Measurements from ENCODE around the gene PCGF5.
A peak's percentile ranks its signal among the peaks of the same experiment; 100 is the strongest.
"Not testable (repeated sequence)": the region's sequence is repeated elsewhere in the genome, so short reads cannot be mapped to it uniquely, and the experiment has no call there.

The PCGF5 gene

DNA sequence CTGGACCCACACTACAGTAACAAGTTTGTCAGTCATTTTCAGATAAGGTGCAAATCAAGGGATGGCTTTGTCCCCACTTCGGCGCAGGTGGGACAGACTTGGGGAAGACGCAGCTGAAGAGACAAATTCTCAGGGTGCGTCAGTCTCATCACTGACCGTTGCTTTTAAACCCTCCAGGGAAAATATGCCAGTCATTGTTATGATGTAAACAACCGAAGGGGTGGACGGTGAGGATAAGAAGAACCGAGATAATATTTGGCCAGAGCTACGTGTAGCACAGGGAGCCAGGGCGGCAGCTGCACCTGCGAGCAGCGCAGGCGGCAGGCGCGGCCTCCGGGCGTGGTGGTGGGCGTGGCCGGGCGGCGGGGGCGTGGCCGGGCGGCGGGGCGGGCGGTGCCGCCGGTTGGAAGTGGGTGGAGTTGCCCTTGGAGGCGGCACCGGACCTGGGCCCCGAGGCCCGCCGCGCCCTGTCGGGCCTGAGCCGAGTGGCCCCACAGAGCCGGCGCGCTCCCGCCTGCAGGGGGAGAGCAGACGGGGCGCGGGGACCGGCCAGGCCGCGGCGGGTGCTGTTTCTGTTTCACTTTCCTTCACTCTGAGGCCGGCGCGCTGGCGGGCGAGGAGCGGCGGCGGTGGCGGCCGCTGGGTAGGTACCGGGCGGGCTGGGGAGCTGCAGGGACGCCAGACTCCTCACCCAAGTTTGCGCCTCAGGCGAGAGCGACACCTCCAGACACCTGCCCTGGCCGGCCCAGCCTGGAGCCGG is at the start of gene PCGF5:
PCGF5 (plus strand) TSS at position 470 of the 760 bp plus-strand sequence. CDS start 2,209 bp downstream, outside the sequence.
- CTCF ChIA-PET, result interaction anchor here (0.7 to 2.5 kb wide), 3 partner anchors 9 to 341 kb away, joined by 3 to 11 read pairs (median 5); no protein-coding TSS in a partner anchor
- POLR2A ChIA-PET, result no interaction called here
- TF ChIP-seq, protein P1, sequence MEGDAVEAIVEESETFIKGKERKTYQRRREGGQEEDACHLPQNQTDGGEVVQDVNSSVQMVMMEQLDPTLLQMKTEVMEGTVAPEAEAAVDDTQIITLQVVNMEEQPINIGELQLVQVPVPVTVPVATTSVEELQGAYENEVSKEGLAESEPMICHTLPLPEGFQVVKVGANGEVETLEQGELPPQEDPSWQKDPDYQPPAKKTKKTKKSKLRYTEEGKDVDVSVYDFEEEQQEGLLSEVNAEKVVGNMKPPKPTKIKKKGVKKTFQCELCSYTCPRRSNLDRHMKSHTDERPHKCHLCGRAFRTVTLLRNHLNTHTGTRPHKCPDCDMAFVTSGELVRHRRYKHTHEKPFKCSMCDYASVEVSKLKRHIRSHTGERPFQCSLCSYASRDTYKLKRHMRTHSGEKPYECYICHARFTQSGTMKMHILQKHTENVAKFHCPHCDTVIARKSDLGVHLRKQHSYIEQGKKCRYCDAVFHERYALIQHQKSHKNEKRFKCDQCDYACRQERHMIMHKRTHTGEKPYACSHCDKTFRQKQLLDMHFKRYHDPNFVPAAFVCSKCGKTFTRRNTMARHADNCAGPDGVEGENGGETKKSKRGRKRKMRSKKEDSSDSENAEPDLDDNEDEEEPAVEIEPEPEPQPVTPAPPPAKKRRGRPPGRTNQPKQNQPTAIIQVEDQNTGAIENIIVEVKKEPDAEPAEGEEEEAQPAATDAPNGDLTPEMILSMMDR (IDR thresholded peaks at IDR 0.05; ENCODE audit: insufficient read depth, low read length, missing control alignments), result peak; percentile 47
- H3K4me3 ChIP-seq (ENCODE audit: low read depth, low read length), result peak within 1 kb of the TSS; percentile 81
- DNase-seq (ENCODE audit: low read depth, low spot score), result peak; percentile 3

DNA sequence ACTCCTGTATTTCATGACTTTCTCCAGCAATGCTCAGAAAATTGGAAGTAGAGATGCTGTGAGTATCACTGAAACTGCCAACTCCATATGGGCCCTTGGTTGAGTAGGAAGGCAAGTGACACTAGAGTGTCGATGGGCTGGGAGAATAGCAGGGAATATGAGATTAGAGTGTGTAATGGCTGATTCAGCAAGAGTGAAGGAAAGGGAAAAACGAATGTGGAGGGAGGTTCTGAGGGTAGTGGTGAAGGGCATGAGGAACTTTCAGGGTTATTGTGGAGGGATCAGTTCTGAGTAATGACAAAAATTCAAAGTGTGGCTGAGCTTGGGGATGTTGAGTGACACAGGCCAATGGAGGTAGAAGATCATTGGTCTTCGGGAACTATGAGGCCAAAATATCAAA is 49.0 kb upstream of the PCGF5 start:
- ChIA-PET POLR2A (no interaction called here), CTCF (interaction anchor here (1.0 kb wide), 2 partner anchors 11 to 166 kb away, joined by 3 read pairs; no protein-coding TSS in a partner anchor)
- DNase-seq (ENCODE audit: low read depth, low spot score), result no peak
- TF ChIP-seq, protein P1 (IDR thresholded peaks at IDR 0.05; ENCODE audit: insufficient read depth, low read length, missing control alignments), result no peak
- no peak overlapping the region for H3K4me3 ChIP-seq (ENCODE audit: low read depth, low read length)

DNA sequence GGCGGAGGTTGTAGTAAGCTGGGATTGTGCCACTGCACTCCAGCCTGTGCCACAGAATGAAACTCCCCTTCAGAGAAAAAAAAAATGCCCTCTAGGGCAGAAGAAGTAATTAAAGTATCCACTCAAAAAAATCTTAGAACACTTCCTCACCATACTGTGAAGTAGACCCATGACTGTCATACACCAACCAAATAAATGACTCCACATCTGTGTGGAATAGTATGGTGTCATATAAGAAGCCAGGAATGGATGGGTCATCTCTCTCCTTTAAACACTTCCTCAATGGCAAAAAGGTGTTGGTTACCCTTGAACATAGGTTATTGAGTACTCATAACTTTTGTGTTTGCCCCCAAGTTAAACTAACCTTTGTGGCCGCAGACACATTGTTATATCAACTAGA is 48.1 kb upstream of the PCGF5 start:
- ChIA-PET POLR2A (no interaction called here), CTCF (interaction anchor here (1.0 to 1.2 kb wide), 4 partner anchors 10 to 166 kb away, joined by 3 to 5 read pairs (median 3); no protein-coding TSS in a partner anchor)
- H3K4me3 ChIP-seq (ENCODE audit: low read depth, low read length), result no peak overlapping the region
- TF ChIP-seq, protein P1 (IDR thresholded peaks at IDR 0.05; ENCODE audit: insufficient read depth, low read length, missing control alignments), result no peak
- no peak for DNase-seq (ENCODE audit: low read depth, low spot score)

DNA sequence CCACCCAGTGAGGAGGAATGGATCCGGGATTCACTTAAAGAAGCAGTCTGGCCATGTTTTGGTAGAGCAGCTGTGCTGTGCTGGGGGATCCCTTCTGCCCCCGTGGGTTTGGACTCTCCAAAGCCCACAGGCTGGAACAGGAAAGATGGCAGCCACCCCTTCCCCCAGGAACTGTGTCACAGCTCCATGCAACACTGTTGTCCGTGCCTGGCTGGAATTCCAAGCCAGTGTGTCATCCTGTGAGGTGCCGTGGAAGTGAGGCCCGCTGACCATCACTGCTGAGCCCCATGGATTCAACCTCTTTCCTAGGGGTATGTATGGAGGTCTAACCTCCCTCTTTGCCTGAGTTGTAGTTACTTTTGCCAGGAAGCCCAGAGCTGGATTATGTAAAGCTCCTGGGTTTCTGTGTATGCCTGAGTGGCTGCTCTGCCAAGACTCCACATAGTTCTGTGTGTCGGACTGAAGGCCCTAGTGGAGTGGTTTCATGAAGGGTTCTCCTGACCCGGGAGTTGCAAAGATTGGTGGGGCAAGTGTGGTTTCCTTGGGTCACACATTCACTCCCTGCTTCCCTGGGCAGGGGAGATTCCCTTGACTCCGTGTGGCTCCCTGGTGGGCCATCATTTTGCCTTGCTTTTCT is 35.1 kb upstream of the PCGF5 start:
- ChIA-PET POLR2A (no interaction called here), CTCF (interaction anchor here (1.1 to 1.7 kb wide), 3 partner anchors 11 to 257 kb away, joined by 3 to 4 read pairs (median 3); no protein-coding TSS in a partner anchor)
- DNase-seq (ENCODE audit: low read depth, low spot score), result no peak
- TF ChIP-seq, protein P1 (IDR thresholded peaks at IDR 0.05; ENCODE audit: insufficient read depth, low read length, missing control alignments), result no peak
- H3K4me3 ChIP-seq (ENCODE audit: low read depth, low read length), result no peak overlapping the region

DNA sequence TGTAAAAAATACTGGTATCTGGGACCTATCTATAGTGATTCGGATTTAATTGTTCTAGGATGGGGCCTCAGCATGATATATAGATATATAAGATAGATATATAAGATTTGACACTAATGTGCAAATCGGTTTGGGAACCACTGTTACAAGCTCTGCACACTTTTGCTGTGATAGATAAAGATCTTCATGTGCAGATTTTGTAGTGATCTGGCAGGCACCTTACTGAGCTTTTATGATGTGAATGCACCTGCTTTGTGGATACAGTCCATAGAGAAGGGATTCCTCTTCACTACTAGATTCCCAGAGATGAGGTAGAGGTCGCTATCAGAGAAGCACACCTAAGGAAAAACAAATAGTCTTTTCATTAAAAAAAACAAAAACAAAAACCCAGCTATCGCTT is 33.3 kb upstream of the PCGF5 start:
- TF ChIP-seq, protein P1 (IDR thresholded peaks at IDR 0.05; ENCODE audit: insufficient read depth, low read length, missing control alignments), result no peak

DNA sequence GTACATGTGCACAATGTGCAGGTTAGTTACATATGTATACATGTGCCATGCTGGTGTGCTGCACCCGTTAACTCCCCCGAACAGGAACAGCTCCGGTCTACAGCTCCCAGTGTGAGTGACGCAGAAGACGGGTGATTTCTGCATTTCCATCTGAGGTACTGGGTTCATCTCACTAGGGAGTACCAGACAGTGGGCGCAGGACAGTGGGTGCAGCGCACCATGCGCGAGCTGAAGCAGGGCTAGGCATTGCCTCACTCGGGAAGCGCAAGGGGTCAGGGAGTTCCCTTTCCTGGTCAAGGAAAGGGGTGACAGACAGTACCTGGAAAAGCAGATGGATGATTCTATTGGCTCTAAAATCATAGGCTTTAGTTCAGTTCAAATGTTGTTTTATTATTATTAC is 32.5 kb upstream of the PCGF5 start:
- CTCF ChIA-PET; H3K4me3 ChIP-seq (ENCODE audit: low read depth, low read length); DNase-seq (ENCODE audit: low read depth, low spot score); POLR2A ChIA-PET: not testable (repeated sequence)

More for the DNA sequence above, 33.3 kb upstream of the PCGF5 start:
- ChIA-PET CTCF (interaction anchor here (0.7 to 1.3 kb wide), 2 partner anchors 24 to 276 kb away, joined by 3 to 4 read pairs; no protein-coding TSS in a partner anchor), POLR2A (no interaction called here)
- DNase-seq (ENCODE audit: low read depth, low spot score), result no peak
- H3K4me3 ChIP-seq (ENCODE audit: low read depth, low read length), result no peak overlapping the region

Data from AG04449 (cell line).